GM20000 (cell line): ENCODE results near the gene CD48.
"Not testable (repeated sequence)": the region's sequence is repeated elsewhere in the genome, so short reads cannot be mapped to it uniquely, and the experiment has no call there.

Experiments used
- DNase-seq: peaks from one replicate; pipeline ENCODE4 v3.0.0; 2012; ENCODE audit warnings: low spot score
- CTCF ChIP-seq: IDR thresholded peaks from 2 replicates; pipeline ENCODE4 v1.5.1; 2012; ENCODE audit warnings: mild to moderate bottlenecking, control low read depth; ENCODE audit errors: extremely low read depth, missing control alignments

The CD48 gene

DNA sequence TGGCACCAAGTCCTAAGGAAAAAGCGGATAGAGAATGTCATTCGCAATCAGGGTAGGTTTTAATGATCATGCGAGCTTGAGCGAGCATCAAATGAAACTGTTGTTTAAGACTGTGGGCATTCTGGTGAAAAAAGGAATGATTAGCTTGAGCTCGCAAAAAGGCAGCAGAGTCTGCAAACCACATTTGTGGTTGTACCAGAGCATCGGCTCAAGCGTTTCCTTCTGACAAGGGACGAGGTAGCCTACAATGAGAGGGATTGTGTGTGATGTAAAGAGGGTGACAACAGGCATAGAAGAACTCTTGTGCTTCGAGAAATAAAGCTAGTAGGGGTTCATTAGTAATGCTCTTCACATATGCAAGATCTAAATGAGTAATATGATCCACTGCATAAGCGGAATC lies 11.1 kb upstream of the CD48 start:
- TF ChIP-seq CTCF: no peak
- no peak for DNase-seq

GRCh38 chr1:160721473-160721872 lies 9.9 kb upstream of the CD48 start:
- no peak for DNase-seq
- no peak for TF ChIP-seq CTCF

DNA sequence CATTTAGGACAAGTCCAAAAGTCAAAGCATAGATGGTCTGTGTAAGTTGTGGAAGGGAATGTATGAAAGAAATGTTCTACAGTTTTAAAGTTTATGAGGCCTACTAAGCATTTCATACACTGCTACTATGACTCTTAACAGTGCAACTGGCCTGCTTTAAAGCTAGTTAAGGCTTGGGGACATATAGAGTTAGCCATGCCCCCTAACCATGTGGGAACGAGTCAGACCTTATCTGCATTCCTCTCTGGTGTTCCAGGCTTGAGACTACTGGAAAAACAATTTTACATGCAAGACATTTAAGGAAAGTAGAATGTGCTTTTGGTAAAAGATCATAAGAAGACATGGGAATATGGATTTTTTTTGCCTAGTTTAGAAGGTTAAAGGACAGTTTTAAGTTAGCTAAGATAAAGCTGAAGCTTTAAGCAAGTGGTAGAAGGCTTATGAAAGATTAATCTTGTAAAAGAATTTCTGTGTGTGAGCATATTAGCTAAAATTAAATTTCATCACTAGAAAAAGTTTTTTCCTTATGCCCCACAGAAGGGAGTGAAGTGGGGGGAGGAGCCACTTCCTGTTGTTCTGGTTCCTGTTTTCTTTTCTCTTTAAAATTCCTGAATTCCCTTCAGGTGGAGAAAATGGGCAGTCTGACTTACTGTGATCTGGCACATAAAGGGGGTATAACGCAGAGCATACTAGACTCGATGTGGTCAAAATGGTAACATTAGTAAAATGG lies 8.9 kb upstream of the CD48 start:
- no peak for TF ChIP-seq CTCF
- DNase-seq: no peak

- DNase-seq: no peak
- TF ChIP-seq CTCF: no peak
Observed at GRCh38 chr1:160718210-160718609, 6.6 kb upstream of the CD48 start.

GRCh38 chr1:160717306-160717705 lies 5.7 kb upstream of the CD48 start:
- no peak for TF ChIP-seq CTCF
- DNase-seq: no peak

DNA sequence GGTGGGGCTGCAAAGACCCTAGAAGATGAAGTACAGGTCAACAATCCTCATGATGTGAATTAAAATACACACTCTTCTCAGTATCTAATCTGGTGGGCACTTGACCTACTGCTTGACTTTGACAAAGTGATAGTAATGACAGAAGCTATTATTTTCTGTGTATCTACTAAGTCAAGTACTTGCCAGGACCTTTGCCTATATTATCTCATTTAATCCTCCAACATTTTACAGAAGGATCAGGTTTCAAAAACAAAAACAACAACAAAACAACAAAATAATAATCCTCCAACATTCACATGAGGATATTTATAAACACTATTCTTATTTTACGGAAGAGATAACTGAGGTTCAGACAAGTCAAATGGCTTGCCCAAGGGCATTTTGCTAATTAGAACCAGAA lies 4.4 kb upstream of the CD48 start:
- DNase-seq: no peak
- TF ChIP-seq CTCF: no peak

DNA sequence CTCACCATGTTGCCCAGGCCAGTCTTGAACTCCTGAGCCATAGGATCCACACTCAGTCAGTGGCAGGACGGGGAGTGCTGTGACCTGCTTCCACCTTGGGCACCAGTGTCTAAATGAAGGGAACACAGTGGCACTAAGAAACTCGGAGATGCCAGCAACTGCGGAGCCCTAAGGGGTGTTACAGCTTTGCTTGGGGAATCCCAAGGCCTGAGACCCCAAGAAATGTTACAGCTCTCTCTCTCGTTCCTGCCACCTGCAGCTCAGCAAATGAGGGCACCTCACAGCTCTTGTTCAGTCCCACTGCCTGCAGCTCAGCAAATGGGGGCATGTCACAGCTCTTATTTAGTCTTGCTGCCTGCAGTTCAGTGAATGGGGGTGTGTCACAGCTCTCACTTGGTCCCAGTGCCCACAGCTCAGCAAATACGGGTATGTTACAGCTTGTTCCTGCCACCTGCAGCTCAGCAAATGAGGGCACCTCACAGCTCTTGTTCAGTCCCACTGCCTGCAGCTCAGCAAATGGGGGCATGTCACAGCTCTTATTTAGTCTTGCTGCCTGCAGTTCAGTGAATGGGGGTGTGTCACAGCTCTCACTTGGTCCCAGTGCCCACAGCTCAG lies 2.5 kb upstream of the CD48 start:
- DNase-seq: not testable (repeated sequence)

DNA sequence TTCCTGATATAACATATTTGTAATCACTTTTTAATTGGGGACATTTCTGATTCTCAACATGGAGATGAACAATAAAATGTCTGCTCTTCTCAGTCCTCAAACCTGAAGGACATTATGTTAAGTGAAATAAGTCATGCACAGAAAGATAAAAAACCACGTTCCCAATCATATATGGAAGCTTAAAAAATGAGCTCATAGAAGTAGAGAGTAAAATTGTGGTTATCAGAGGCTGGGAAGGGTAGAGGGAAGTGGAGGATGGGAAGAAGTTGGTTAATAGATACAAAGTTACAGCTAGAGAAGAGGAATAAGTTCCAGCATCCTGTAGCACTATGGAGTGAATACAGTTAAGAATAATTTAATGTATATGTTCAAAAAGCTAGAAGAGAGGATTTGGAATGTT lies 1.5 kb upstream of the CD48 start:
- no peak for DNase-seq
- TF ChIP-seq CTCF: no peak

DNA sequence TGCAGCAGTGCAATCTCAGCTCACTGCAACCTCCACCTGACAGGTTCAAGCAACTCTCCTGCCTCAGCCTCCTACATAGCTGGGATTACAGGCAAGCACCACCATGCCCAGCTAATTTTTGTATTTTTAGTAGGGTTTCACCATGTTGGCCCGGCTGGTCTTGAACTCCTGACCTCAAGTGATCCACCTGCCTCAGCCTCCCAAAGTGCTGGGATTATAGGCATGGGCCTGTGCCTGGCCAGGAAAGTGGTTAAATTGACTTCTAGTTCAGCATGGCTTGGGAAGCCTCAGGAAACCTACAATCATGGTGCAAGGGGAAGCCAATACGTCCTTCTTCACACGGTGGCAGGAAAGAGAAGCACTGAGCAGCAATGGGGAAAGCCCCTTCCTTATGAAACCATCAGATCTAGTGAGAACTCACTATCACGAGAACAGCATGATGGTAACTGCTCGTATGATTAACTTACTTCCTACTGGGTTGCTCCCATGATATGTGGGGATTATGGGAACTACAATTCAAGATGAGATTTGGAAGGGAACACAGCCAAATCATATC lies 981 bp upstream of the CD48 start:
- DNase-seq: not testable (repeated sequence)
